Astrocyte of the cerebellum (primary cell): ENCODE data around the gene GABPB1.
A peak's percentile ranks its signal among the peaks of the same experiment; 100 is the strongest.
"Not testable (repeated sequence)": the region's sequence is repeated elsewhere in the genome, so short reads cannot be mapped to it uniquely, and the experiment has no call there.

ENCODE experiments used
- DNase-seq: peaks from one replicate; pipeline ENCODE4 v3.0.0-alpha.2; 2011; ENCODE audit warnings: low read depth
- H3K4me3 ChIP-seq: 2 replicates; pipeline ENCODE4 v1.5.1; 2011; ENCODE audit warnings: mild to moderate bottlenecking, low read depth, low read length, moderate library complexity
- CTCF ChIP-seq: IDR thresholded peaks from 2 replicates; pipeline ENCODE4 v1.5.1; 2012; ENCODE audit warnings: low read length, low read depth, moderate library complexity, mild to moderate bottlenecking; ENCODE audit errors: missing control alignments
- in situ Hi-C: cut with HindIII; loops from 2 replicates; pipeline ENCODE4 v1.10.0; 2017; ENCODE audit warnings: low sequenced_read_pairs

Gene GABPB1

GRCh38 chr15:50377867-50378751 lies 23.1 kb upstream of the GABPB1 start:
- in situ Hi-C loops, result no loop called here
- TF ChIP-seq CTCF, result no peak
- no peak overlapping the region for H3K4me3 ChIP-seq
- DNase-seq, result no peak

GRCh38 chr15:50369564-50369963 lies 14.6 kb upstream of the GABPB1 start:
- H3K4me3 ChIP-seq, in situ Hi-C loops, DNase-seq: not testable (repeated sequence)

- no peak overlapping the region for H3K4me3 ChIP-seq
- in situ Hi-C loops, result no loop called here
- no peak for TF ChIP-seq CTCF
- DNase-seq, result no peak
Observed at GRCh38 chr15:50365971-50366370, 11.0 kb upstream of the GABPB1 start.

GRCh38 chr15:50365570-50365969 lies 10.6 kb upstream of the GABPB1 start:
- TF ChIP-seq CTCF, result no peak
- no peak overlapping the region for H3K4me3 ChIP-seq
- in situ Hi-C loops, result no loop called here
- no peak for DNase-seq

GRCh38 chr15:50363612-50364011 lies 8.6 kb upstream of the GABPB1 start:
- no peak for TF ChIP-seq CTCF
- in situ Hi-C loops, result no loop called here
- H3K4me3 ChIP-seq, result no peak overlapping the region

GRCh38 chr15:50361756-50362155 lies 6.8 kb upstream of the GABPB1 start:
- DNase-seq, result no peak
- H3K4me3 ChIP-seq, result no peak overlapping the region
- in situ Hi-C loops, result no loop called here
- TF ChIP-seq CTCF, result no peak

More at GRCh38 chr15:50363612-50364011, 8.6 kb upstream of the GABPB1 start:
- DNase-seq, result no peak

GRCh38 chr15:50358845-50359244 lies 3.8 kb upstream of the GABPB1 start:
- peak; percentile 48 for TF ChIP-seq CTCF
- DNase-seq, result no peak
- in situ Hi-C loops, result no loop called here
- H3K4me3 ChIP-seq, result no peak overlapping the region
